ENCODE measurements around the gene CHRM2.

The CHRM2 gene

GRCh38 chr7:136964347-136964746, 95.9 kb downstream of the CHRM2 start:
- no peak for DNase-seq

- DNase-seq: no peak
Observed at GRCh38 chr7:136966825-136967224, 98.4 kb downstream of the CHRM2 start.

DNA sequence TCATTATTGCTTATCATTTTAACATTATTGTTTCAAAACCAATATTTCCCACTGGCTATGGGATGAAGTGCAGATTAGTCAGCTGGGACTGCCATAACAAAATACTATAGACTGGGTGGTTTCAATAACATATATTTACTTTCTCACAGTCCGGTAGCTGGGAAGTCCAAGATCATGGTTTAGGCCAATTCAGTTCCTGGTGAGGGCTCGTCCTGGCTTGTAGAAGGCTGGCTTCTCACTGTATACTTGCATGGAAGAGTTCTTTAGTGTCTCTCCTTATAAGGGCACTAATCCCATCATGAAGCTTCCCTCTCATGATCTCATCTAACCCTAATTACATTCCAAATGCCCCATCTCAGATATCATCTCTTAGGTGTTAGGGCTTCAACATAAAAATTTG, 101.3 kb downstream of the CHRM2 start:
- DNase-seq: no peak

DNA sequence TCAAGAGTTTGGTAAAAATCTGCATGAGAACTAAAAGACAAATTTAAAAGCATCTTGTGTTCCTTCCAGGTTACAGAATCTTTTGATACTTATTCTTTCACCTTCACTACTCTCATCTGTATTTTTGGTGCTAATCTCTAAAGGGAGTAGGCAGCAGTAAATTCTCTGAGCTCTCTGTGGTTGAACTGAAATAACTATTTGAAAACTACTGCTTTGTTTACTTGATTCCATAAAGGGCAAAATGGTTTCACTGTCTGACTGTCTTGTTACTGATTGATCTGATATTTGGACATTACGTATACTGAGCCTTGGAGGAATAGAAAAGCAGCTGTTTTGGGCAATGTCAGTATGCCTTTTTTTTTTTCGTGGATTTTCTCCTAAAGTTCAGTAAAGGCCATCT, 103.3 kb downstream of the CHRM2 start:
- no peak for DNase-seq

DNA sequence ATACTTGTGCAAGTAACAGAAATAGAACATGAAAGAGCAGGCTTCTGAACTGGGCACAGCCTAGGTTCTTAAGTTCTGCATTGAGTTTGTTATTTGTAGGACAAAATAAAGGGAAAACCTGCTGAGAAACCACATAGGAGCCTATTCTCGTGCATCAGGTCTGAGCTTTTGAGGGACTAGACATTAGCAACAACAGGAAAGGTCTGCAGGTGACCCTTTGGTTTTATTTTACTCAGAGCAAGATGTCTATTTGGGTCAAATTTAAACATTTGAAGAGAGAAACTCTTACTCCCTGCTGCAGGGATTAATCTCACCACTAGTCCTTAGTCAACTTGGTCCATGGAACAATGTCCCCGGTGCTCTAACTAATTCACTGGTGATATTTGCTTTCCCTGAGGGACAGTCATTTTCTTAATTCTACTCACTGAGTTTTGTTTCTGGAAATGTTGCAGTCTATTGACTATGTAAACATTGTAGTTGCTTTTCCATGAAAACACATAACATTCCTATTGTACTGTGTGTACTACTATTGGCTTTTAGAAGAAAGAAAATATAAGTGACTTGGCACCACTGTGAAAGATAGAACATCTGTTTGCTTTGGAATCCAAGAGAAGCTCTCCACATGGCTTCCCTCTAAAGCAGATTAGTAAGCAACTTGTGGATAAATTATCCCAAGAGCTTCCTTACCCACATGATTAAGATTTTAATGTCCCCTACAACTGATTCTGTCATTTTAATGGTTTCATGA, 108.2 kb downstream of the CHRM2 start:
- no peak for DNase-seq

DNA sequence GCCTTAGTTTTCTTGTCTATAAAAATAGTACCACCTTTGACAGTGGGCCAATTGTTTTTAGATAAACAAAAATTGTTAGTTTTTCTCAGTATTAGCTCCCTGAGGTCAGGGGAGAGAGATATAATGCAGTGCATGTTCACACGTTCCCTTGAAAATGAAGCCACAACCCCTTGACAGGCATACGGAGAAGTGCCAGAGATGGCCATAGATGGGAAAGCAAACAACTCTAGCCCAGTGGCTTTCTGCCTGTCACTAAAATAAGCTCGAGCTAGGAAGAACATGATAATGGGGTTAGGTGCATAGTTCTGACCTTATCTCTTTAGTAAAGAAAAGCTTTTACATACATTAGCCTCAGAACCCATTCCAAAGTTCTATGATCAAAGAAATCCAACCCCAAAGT, 124.9 kb downstream of the CHRM2 start:
- no peak for DNase-seq

DNA sequence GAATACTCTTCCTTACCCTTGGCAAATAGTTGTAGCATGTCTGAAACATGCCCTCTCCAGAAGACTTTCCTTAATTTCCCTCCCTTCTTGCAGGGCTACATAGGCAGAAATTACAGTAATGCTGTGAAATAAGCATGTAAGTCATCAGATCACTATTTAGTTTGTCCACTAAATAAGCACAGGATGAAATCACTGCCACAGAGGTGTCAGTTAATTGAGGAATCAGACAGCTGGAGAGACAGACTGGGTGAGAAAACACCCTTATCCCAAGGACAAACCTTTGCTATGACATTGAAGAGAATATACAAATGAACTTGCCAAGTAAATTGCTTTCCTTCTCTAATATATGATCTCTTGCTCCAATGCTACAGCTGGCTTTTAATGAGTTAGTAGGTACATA, 129.3 kb downstream of the CHRM2 start:
- DNase-seq: no peak

GRCh38 chr7:136998495-136998894, 130.0 kb downstream of the CHRM2 start:
- no peak for DNase-seq

- no peak for DNase-seq
Observed at GRCh38 chr7:137000621-137001020, 132.2 kb downstream of the CHRM2 start.

DNA sequence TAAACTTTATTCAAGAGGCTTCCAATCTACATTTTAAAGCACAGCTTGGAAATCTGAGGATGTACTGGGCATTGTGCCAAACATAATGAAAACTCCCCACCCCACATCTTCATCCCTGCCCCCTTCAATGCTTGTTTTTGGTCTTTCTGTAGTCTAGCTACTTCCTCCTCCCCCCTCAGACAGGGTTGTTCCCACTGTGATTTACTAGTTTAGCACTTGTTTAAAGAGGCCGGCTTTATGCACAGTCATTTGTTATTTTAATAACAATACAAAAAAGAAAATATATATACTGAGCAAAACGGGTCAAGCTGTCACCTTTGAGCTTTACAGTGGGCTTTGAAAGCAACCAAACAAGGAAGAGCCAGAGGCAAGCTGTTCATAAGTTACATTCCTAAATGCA, 132.6 kb downstream of the CHRM2 start:
- DNase-seq: no peak

DNA sequence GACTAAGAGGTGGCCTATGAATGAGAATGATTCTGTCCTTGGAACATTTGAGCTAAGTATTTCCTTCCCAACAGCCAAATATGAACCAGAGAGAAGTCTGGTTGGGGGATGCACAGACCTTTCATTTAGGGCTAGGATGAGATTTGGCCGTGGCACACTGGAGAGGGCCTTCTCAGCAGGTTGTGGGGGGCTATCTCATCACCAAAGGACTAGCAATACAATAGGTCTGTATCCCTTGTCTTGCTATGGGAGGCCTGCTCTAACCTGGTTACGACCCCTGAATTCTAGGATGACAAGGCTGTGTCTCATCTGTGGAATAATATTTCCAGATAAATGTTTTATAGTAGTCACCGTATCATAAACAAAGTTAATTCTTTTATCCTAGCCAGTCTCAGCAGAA, 133.0 kb downstream of the CHRM2 start:
- no peak for DNase-seq

GRCh38 chr7:137003086-137003485, 134.6 kb downstream of the CHRM2 start:
- DNase-seq: no peak

- no peak for DNase-seq
Observed at GRCh38 chr7:137003566-137003965, 135.1 kb downstream of the CHRM2 start.

GRCh38 chr7:137005873-137006272, 137.4 kb downstream of the CHRM2 start:
- DNase-seq: no peak

- no peak for DNase-seq
Observed at GRCh38 chr7:137006293-137006692, 137.8 kb downstream of the CHRM2 start.

- no peak for DNase-seq
Observed at GRCh38 chr7:137007001-137007694, 138.7 kb downstream of the CHRM2 start.

GRCh38 chr7:137009404-137009803, 141.0 kb downstream of the CHRM2 start:
- DNase-seq: no peak

- DNase-seq: no peak
Observed at GRCh38 chr7:137015015-137015414, 146.6 kb downstream of the CHRM2 start.

GRCh38 chr7:137017221-137017620, 148.8 kb downstream of the CHRM2 start:
- no peak for DNase-seq

GRCh38 chr7:137018468-137018867, 150.0 kb downstream of the CHRM2 start:
- DNase-seq: no peak

- DNase-seq: no peak
Observed at GRCh38 chr7:137020351-137020750, 151.9 kb downstream of the CHRM2 start.

DNA sequence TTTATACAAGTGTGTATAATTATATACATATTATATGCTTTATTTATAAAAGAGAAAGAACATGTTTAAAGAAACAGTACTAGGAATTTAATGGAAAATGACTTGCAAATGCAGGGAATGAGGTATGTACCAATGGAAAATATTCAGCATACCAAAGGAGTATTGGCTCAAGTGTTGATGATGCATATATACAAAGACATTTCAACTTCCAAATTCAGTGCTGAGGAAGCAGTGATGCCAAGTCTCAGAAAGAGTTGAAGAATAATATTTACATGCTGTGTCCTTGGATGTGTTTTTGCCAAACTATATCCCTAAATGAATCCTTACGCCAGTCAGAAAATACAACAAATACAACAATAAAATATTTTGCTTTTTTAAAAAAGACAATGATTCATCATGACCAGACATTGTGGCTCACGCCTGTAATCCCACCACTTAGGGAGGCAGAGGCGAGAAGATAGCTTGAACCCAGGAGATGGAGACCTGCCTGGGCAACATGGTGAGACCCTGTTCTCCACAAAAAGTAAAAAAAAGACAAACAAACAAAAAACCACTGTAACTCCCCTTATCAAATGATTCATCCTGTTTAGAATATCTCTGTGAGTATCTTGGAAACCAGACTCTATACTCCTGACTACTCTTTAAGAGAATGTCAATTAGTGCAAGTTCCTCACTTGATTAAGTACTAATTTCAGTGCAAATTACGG, 157.2 kb downstream of the CHRM2 start:
- DNase-seq: no peak

DNA sequence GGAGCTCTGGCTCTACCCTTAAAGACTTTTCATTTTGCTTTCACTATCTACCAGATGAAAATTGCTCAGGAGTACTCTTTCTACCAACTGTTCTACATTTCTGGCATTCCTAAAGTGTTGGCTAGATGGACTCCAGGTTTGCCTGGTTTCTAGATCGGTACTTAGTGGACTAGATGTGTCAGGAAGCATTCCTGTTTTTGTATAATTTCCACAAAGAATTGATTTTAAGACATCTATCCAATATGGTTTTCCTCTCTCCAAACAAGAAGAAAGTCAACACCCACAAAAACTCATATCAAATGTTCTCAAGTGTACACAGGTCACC, 157.7 kb downstream of the CHRM2 start:
- DNase-seq: no peak

GRCh38 chr7:137032436-137032835, 164.0 kb downstream of the CHRM2 start:
- no peak for DNase-seq
